ENCODE measurements around the gene CFAP299.
A peak's percentile ranks its signal among the peaks of the same experiment; 100 is the strongest.

CFAP299 gene

DNA sequence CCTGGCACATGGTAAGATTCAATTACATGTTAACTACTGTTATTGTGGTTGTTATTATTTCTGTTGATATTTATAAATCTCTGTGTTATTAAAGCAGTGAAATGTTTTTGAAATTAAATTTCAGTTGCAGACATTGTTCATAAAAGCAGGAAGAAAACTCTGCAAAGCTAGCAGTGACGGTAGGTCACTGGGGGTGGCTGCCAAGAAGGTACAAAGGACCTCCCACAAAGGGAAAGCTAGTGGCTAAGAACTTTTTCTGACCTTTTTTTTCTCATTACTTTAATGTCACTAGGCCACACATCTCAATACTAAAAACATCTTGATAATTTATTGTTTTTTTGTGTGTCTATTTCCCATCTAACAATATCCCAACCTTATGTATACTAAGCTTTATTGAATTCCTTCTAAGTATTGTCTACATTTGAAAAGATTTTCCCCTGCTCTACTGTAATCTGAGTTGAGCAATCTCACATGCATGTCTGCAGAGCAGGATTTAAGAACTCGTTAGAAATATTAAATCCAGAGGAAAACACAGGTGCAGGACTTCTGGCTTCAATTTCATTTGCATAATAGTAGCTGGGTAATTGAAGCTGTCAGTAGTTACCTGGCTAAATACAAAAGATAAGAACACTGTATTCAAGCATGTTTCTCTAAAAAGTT is 197.3 kb downstream of the CFAP299 start:
- DNase-seq, result no peak

DNA sequence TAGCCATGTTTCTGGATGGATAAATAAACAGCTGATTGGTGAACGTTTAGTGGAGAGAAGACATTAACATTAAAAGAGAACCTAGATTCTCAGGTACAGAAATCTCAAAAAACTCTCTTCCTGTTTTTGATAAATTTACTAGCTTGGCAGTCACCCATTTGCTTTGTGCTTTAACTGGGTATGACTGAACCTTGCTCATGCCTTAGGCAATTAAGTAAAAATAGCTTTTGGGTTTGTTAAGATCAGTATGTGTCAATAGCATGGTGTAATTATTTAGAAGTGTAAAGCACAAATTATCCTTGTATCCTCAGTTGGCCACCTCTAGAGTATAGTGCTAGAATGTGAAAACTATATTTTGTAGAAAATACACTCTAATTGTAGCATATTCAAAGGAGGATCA is 200.0 kb downstream of the CFAP299 start:
- no peak for DNase-seq

DNA sequence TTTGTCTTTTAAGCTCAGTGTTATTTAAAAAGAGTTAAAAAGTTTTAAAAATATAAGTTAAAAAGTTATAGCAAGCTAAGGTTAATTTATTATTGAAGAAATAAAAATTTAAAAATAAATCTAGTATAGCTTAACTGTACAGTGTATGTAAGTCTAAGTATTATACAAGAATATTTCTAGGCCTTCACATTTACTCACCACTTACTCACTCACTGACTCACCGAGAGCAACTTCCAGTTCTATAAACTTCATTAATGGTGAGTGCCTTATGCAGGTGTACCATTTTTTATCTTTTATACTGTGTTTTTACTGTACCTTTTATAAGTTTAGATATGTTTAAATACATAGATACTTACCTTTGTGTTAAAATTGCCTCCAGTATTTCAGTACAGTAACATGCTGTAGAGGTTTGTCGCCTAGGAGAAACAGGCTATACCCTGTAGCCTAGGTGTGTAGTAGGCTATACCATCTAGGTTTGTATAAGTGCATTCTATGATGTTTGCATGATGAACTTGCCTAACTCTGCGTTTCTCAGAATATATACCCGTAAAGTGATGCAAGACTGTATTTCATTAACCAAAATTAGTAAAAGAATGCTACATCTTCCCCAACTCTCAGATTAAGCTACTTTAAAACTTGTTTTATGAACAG is 202.9 kb downstream of the CFAP299 start:
- DNase-seq, result no peak

DNA sequence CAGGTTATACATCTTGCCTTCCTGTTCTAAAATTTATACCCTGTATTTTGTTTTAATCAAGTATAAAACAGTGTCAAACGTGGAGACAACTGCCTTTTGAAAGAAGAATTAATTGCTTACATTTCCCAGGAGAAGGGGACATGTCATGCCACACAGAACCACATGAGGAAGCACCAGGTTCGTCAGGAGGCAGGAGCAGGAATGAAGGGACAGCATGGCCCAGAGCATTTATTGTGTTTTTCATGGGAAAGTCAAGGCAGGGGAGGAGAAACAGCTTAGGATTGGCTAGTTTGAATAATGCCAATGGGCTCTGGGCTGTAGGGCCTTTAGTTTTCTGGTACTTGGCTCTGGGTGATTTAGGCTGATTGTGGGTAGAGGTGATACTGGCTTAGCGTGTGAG is 203.7 kb downstream of the CFAP299 start:
- DNase-seq, result no peak

DNA sequence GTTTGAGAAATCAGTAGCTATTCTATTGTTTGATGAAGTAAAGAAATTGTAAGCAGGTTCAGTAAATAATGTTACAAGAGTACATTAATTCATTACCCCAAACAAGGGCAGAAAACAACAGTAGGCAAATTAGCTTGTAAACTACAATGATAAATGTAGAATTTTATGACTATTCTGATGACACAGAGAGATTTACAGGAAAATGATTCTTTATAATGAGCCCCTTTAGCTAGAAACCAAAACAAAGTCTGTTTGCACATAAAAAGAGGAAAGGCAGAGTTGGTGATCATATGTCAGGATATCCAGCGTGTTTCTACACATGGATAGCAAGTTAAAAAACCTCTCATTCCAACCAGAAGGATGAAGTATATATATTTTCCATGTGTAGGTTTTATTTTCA is 204.8 kb downstream of the CFAP299 start:
- no peak for DNase-seq

DNA sequence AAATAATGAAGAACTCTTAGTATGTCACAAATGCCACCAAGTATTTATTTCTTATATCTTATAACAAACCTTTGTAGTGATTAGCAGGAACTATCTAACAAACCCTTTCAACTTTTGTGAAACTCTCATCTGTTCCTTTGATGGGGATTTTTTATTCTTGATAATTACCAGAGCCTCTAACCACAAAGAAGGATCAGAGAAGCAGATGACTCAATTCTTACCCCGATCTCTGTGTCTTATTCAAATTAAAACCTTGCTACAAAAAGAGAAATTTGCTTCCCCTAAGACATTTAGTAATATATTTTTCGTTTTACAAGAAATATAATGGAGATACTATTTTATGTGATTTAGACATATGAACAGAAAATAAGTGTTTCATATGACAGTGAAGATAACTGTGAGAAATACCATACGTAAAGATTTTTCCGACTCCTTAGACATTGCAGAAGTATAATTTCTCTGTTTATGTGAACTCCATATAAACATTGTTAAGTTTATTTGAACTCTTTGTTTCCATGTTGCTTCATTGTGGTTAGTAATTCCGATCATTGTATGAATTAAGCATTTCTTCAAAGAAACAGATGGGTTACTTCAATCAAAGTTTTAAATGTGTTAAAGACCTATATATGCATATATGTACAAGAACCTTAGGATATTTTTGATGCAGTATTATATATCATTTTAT is 205.4 kb downstream of the CFAP299 start:
- DNase-seq, result no peak

DNA sequence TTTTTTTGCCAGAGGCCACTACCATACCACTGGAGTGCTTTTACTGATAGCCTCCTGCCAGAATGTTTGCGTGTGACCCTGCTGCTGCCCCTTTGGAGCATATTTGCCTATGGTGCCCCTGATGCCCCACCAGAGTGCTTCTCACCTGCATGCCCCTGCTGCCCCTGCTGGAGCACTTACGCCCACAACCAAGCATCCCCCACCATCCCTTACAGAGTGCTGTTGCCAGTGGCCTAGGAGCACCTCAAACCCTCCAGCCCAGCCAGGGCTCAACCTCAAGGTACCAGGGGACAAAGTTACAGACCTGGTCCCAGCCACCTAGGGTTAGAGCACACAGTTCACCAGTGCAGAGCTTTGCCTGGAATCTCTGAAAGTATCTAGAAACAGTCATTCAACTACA is 207.2 kb downstream of the CFAP299 start:
- DNase-seq, result no peak

DNA sequence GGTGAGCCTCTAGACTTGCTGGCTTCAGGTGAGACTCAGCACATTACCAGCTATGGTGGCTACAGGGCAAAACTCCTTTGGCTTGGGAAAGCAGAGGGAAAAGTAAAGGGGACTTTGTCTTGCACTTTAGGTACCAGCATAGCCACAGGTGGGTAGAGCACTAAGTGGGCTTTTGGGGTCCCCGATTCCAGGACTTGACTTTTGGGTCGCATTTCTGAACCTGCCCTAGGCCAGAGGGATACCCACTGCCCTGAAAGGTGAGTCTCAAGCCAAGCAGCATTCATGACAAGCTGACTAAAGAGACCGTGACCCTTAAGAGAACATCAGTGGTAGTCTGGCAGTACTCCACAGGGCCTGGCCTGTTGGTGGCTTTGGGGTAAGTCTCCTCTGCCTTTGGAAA is 224.8 kb downstream of the CFAP299 start:
- no peak for DNase-seq

DNA sequence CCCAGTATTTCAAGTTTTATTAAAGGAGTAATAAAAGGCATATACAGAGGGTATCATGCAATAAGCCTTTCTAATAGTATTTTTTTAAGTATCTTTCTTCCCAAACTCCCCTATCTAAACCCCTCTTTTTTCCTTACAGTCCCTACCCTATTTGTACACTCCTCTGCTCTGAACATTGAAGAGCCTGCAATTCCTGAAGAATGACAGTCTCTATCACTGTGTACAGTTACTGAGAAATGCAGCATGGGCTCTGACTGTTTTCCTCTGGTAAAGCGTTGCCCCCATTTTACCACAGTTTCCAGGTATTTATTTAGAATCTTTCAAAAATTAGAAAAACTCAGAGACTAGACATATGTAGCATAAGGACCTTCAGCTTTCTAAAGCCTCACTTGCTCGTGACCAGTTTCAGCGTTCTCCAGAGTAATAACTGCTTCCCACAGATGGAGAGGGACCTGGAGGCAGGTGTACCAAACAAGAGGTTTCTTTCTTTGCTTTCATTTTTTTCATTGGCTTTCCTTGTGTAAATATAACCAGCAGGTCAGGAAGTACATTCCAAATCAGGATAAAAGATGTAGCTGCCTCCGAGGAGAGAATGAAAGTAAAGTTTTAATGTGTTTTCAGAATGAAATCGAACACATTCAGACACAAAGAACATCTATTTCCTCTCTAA is 230.8 kb downstream of the CFAP299 start:
- no peak for DNase-seq

DNA sequence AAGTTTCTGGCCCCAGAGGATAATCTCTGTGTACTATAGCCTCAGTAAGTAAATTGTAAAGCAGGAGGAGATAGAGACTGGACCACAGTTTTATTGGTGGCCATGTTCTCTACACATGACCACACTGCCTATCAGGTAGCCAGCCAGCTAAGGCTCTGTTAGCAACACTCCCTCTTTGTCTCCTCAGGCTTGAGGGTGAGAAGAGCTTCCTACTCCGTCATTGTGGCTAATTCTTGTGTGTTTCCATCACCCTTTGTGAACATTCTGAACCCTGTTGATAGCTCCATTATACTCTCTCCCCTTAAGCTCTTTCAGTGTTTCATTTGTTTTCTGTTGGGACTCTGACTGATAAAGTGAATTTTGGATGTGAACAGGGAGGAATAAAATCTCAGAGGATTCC is 233.4 kb downstream of the CFAP299 start:
- DNase-seq, result no peak

DNA sequence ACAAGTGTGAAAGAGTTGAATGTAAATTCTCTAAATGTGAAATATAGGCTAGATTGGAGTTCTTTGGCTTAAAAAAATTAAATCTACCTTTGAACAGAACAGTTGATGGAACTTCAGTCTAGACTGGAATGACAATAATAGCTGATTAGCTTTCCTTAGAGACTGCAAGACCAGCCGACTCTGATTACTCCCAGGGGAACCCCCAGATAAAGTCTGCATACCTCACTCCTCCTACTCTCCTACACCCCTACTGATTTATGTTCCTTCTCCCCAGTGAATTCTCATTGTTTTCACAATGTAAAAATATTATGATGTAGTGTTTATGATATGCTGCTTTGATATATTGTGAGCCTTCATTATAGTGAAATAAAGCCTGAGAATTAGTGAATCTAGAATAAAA is 241.3 kb downstream of the CFAP299 start:
- no peak for DNase-seq

DNA sequence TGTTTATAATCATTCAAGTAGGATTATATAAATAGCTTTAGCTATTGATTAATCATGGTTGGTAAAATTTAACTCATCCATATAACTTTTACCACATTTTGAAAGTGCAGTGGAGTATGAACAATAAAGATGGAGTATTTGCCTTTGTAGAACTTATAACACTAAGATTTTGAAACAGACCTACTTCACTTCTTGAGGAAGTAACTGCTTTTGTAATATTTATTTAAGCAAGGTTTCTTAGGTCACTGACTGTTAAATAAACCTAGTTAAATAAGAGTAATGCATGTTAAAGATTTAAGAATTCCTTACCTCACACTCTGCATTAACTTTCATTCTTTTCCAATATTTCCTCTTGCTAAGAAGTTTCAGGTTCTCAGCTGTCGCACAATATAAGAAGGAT is 242.5 kb downstream of the CFAP299 start:
- DNase-seq, result no peak

DNA sequence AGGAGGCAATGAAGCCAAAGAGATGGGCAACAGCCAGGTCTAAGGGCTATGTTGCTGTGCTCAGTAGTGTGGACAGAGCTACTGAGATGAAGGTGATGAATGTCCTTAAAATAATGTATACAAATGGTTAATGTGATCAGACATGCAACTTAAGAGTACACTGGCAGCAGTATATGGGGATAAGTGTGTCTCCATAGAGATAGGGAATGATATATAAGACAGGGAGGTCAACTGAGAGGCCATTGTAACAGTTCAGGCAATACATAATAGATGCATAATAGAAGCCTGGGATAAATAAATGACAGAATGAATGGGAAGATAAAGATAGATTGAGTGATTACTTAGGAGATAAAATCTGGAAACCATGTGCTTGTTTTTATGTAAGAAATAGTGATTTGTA is 250.0 kb downstream of the CFAP299 start:
- DNase-seq, result no peak

DNA sequence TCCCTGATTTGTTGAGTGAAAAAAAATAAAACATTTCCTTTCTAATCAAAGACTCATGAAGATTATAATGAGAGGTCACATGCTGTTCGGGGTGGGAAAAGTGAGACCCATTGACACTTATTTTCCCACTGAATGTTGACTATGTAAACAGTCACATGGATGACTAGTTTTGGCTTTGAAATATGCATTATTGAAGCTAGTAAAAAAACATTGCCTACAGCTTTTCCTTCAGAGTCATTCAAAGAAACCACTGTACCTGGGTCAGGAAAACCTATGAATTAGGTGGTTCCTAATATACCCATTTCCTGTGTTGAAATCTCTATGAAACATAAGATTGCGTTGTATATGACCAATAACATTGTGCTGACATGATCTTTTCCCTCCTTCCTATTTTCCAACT is 251.2 kb downstream of the CFAP299 start:
- DNase-seq, result no peak

DNA sequence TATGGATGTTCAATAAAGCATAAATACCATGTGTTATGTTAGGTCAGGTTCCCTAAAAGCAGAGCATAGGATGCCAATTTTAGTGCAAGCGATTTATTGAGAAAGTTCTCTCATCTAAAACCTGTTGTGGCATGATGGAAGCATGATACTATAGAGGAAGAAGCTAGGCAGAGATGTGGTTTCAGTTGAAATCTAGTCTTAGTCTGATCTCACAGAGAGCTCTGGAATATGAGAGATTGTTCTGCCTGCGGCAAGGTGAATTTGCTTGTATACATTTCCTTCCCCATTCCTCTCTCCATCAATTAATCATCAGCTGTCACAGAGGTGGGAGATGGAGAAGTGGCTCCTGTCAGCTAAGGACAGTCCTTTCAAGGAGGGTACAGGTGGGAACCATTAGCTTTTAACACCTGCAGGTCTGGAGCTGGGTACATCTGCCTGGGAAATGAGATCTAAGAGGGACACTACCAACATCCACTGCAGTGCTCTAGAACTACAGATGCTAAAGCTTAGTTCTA is 252.4 kb downstream of the CFAP299 start:
- peak; percentile 22 for DNase-seq

DNA sequence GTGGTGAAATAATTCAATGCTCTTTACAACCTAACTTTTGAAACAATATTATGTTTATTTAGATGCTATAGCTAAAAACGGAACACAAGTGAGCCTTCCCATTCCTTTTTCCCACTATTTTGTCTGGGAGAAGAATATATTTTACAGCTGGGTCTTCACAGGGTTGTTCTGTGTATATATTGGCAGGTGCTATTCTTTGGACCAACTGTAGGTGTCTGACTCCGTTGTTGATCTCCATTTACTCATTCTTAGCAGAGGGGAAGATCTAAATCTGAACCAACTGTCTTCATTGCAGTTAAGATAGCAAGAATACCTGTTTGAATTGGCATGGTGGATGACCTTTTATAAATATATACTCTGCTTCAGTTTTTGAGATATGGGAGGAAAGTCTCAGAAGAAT is 257.4 kb downstream of the CFAP299 start:
- DNase-seq, result no peak

DNA sequence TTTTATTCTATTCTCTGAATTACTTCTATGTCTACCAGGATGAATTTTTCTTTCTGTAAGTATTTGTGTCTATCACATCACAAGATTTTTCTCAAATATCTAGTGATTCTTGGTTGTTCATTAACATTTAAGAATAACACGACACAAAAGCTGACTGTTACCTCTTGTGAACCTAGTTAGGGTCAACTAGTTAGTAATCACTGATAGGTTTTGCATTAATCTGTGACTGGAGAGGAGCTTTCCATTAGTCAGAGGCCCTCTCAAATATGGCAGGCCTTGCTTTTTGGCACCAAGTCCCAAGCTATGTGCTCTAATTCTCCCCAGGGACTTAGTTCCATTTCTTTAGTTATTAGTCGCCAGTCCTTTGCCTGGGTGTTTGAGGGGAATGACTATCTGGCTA is 259.2 kb downstream of the CFAP299 start:
- DNase-seq, result no peak

DNA sequence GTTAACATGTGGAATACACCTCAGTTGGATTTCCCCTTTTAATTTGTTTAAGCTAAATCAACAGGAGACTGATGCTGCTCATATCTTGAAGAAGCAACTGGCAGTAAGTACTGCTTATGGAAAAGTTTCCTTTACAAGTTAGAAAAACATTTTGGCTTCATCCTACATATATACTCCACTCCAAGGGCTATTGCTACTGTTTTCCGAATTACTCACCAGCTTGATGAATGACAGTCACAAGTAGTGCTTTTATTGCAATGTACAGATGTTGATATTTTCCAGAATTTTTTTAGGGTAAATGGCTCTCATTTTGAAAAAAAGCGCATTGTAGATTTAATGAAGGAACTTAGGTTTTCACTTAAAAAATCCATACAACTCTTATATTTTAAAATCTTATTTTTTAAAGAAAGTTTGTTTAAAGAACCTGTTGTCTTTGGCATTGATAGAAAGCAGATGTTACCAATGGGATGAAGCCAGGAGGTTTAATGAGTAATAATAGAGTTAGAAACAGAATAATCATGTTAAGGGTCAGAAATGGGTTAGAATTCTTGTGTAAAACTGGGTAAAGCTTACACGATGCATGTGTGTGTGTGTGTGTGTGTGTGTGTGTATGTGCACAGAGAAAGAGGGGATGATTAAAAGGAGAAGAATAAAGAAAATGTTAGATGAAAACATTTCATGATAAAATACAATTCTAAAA is 272.9 kb downstream of the CFAP299 start:
- no peak for DNase-seq

DNA sequence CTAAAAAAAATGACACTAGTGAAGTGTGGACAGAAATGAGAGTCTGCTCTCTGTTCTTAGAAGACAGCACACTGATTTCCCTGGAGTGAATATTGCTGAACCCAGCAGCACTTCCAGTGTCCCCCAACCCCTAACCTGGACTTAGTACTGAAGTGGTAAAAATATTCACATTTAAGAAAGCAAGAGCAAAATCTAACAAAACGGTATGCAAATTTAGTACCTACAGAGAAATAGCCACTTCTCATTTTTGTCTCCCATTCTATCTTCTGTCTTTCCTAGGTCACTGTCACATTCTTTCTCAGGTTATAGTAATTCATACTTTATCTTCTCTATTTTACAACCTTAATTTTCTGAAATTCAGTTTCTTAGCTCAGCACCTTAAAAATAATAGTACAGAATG is 274.7 kb downstream of the CFAP299 start:
- DNase-seq, result no peak

DNA sequence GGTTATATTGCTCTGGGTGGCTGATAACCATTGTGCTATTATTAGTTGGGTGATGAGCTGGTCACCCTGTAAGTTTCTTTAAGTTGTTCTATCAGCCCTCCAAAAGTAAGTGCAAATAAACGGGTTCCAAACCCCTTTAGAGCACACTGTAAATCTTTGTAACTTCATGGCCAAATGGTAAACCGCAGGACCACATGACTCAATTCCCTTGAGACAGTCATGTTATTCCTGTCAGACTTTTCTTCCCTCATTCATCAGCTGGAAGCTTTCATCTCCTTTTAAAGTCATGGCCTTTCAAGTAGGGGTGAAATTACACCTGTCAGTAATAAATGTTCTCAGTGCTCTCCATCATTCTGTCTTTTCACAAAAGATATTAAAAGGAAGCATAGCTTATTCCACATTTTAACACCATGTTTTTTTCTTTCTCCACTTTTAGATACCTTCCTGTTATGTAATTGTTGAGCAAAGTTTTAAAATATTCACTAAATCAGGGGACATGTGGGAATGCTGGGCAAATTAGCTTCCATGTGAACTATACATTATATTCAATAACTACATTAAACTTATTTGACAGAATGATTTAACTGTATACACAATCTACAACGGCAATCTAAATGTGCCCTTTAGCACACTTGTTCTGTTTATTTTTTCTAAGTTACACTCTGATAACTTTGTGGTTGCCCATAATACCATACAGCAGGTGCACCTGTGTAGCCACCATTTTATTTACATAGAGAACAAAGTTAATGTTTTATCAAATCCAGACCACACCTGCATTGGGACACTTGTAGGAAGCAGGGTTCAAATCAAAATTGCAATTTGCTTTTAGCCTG is 275.5 kb downstream of the CFAP299 start:
- DNase-seq, result no peak

DNA sequence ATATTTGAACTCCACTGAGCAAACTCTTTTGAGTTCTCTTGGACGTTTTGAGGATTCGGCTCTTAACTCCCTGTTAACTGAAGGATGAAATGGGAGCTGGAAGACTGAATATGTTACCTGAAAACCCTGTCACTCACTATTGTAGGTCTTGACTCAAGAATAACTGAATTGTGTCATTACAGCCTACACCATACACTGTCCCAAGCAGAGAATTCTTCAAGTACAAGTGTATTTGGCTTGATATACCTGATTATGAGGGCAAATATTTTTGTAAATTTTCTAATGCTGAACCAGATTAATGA is 276.1 kb downstream of the CFAP299 start:
- no peak for DNase-seq

DNA sequence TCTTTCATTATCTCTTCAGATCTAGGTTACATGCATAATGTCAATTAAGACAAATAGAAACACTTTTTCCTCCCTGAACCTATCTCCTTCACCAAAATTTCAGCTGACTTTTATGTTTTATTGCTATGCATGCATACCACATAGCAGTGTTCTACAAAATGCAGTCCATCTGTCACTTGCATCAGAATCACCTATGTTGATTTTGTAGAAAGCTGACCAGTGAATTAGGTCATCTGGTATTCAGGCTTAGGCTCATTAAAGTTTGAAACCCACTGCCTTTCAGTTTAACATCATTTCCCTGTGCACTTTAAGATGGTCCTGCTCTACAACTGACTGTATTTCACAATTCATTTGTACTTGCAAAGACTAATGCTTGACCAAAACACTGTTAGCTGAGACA is 277.9 kb downstream of the CFAP299 start:
- DNase-seq, result no peak
